SW 1271 (cell line): ENCODE data around the gene CSF3R.

Experiments
- DNase-seq, 2 experiments: peaks; one replicate each; lab custom pipeline; 2025; lab: John Stamatoyannopoulos, UW

The CSF3R gene

GRCh38 chr1:36482724-36483388, at the start of gene CSF3R:
Gene CSF3R (minus strand): TSS chr1:36482913. CDS start chr1:36479496, 3,417 bp downstream.
- DNase-seq, result no peak

GRCh38 chr1:36531833-36532232, 49.1 kb upstream of the CSF3R start:
- no peak for DNase-seq

GRCh38 chr1:36530791-36531190, 48.1 kb upstream of the CSF3R start:
- no peak for DNase-seq

- no peak for DNase-seq
Measured at GRCh38 chr1:36530261-36530660, 47.5 kb upstream of the CSF3R start.

GRCh38 chr1:36529769-36530260, 47.1 kb upstream of the CSF3R start:
- DNase-seq, result no peak

- no peak for DNase-seq
Measured at GRCh38 chr1:36528361-36529349, 45.9 kb upstream of the CSF3R start.

- no peak for DNase-seq
Measured at GRCh38 chr1:36525166-36525565, 42.5 kb upstream of the CSF3R start.

- no peak for DNase-seq
Measured at GRCh38 chr1:36524359-36525062, 41.8 kb upstream of the CSF3R start.

- no peak for DNase-seq
Measured at GRCh38 chr1:36523850-36524249, 41.1 kb upstream of the CSF3R start.

- no peak for DNase-seq
Measured at GRCh38 chr1:36523230-36523495, 40.5 kb upstream of the CSF3R start.

- DNase-seq, result no peak
Measured at GRCh38 chr1:36522461-36523229, 39.9 kb upstream of the CSF3R start.

GRCh38 chr1:36522021-36522420, 39.3 kb upstream of the CSF3R start:
- DNase-seq, result no peak

GRCh38 chr1:36520771-36521420, 38.2 kb upstream of the CSF3R start:
- DNase-seq, result no peak

- DNase-seq, result no peak
Measured at GRCh38 chr1:36520056-36520455, 37.3 kb upstream of the CSF3R start.

GRCh38 chr1:36517011-36517771, 34.5 kb upstream of the CSF3R start:
- no peak for DNase-seq

- DNase-seq, result peak in 1 of 2 experiments; percentile 26
Measured at GRCh38 chr1:36516372-36517010, 33.8 kb upstream of the CSF3R start.

GRCh38 chr1:36515315-36516138, 32.8 kb upstream of the CSF3R start:
- DNase-seq, result no peak

- DNase-seq, result no peak
Measured at GRCh38 chr1:36514501-36514900, 31.8 kb upstream of the CSF3R start.
